ENCODE measurements around the gene BICRA. TPM values are rescaled to one million over a fixed set of nuclear protein-coding genes. Genes with fewer than 3 reads are reported as not detected.
"Not testable (repeated sequence)": the region's sequence is repeated elsewhere in the genome, so short reads cannot be mapped to it uniquely, and the experiment has no call there.

Gene BICRA
- total RNA-seq, 1 donor from 2014 or later: 22.9 TPM

DNA sequence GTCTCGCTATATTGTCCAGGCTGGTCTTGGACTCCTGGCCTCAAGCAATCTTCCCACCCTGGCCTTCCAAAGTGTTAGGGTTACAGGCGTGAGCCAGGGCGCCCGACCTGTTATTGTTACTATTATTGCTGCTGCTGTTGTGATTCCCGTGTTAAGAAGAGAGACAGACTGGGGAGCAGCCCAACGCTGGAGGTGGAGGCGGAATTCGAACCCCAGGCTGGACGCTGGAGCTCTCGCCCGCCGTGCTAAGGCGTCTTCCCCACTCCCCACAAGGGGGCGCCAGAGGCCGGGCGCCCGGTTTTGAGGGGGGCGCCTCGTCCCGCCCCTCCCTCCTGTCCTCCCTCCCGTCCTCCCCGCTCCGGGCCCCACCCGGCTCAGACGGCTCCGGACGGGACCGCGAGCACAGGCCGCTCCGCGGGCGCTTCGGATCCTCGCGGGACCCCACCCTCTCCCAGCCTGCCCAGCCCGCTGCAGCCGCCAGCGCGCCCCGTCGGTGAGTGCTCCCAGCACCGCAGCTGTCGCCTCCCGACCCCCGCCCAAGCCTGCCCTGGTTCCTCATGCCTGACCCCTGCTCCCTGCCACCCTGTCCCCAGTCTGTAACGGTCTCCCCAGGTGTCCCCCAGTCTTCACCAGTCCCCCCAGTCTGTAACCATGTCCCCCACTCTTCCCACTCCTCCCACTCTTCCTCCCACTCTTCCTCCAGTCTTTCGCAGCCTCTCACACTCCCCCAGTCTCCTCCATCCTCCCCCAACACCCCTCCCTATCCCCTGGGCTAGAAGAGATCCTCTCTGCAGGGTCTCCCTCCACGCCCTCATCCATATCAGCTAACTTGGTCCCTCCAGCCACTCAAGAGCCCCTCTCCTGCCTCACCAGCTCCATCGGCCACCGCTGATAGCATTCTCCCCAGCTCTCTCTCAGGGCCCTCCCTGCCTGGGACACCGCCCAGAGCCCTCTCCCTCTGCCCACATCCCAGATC, 104.4 kb downstream of the BICRA start, which contains the start of gene EHD2:
EHD2 (plus strand) TSS at position 377 of the 976 bp plus-strand sequence. CDS start 3,191 bp downstream, outside the sequence.
- Mint-ChIP-seq H3K27ac (peak within 1 kb of the TSS; percentile 18), H3K9me3 (peaks cover 13% of the 10 kb centered on the region), H3K4me3 (peak within 1 kb of the TSS; percentile 80), H3K36me3 (peaks cover 5% of the 10 kb centered on the region), H3K27me3 (peaks cover 37% of the 10 kb centered on the region), H3K4me1 (ENCODE audit: unreplicated experiment) (peaks cover 6% of the 10 kb centered on the region)
- no peak for DNase-seq (ENCODE audit: extremely low spot score, unreplicated experiment)
- TF ChIP-seq CTCF (conservative IDR thresholded peaks at IDR 0.05): peak; percentile 91

- H3K4me3 Mint-ChIP-seq: peak overlapping the region; percentile 80
- H3K27ac Mint-ChIP-seq: peak overlapping the region; percentile 18
- H3K27me3 Mint-ChIP-seq: peaks cover 37% of the 10 kb centered on the region
- H3K36me3 Mint-ChIP-seq: peaks cover 5% of the 10 kb centered on the region
- DNase-seq (ENCODE audit: extremely low spot score, unreplicated experiment): no peak
- no peak for TF ChIP-seq CTCF (conservative IDR thresholded peaks at IDR 0.05)
- H3K4me1 Mint-ChIP-seq (ENCODE audit: unreplicated experiment): peaks cover 10% of the 10 kb centered on the region
- peaks cover 13% of the 10 kb centered on the region for H3K9me3 Mint-ChIP-seq
Measured at GRCh38 chr19:47714339-47714738, 105.4 kb downstream of the BICRA start.

DNA sequence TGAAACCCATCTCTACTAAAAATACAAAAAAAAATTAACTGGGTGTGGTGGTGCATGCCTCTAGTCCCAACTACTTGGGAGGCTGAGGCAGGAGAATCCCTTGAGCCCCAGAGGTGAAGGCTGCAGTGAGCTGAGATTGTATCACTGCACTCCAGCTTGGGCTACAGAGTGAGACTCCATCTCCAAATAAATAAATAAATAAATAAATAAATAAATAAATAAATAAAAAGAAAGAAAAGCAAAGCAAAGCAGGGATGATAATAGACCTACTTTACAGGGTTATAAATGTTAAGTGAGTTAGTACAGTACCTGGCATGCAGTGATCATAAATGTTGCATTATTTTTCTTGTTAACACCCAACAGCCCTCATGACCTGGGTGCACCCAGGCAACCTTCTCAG, 105.9 kb downstream of the BICRA start:
- not testable (repeated sequence) for H3K4me3 Mint-ChIP-seq; DNase-seq (ENCODE audit: extremely low spot score, unreplicated experiment); H3K36me3 Mint-ChIP-seq; H3K27ac Mint-ChIP-seq
- peaks cover 13% of the 10 kb centered on the region for H3K9me3 Mint-ChIP-seq
- H3K27me3 Mint-ChIP-seq: peaks cover 37% of the 10 kb centered on the region
- peaks cover 12% of the 10 kb centered on the region for H3K4me1 Mint-ChIP-seq (ENCODE audit: unreplicated experiment)

DNA sequence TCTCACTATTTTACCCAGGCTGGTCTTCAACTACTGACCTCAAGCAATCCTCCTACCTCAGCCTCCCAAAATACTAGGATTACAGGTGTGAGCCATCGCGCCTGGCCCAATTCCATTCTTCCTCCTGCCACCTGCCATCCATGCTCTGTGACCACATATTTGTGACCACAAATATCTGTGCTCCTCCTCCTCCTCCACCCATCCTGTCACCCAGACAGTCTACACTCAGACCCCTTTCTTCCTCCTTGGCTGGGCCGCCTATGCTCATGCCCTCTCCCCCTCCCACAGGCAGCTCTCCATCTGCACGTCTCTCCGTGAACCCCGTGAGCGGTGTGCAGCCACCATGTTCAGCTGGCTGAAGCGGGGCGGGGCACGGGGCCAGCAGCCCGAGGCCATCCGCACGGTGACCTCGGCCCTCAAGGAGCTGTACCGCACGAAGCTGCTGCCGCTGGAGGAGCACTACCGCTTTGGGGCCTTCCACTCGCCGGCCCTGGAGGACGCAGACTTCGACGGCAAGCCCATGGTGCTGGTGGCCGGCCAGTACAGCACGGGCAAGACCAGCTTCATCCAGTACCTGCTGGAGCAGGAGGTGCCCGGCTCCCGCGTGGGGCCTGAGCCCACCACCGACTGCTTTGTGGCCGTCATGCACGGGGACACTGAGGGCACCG, 107.5 kb downstream of the BICRA start:
- H3K27me3 Mint-ChIP-seq: peaks cover 36% of the 10 kb centered on the region
- no peak for DNase-seq (ENCODE audit: extremely low spot score, unreplicated experiment)
- no peak for TF ChIP-seq CTCF (conservative IDR thresholded peaks at IDR 0.05)
- peaks cover 5% of the 10 kb centered on the region for H3K36me3 Mint-ChIP-seq
- peaks cover 13% of the 10 kb centered on the region for H3K9me3 Mint-ChIP-seq
- H3K27ac Mint-ChIP-seq: no peak overlapping the region
- no peak overlapping the region for H3K4me3 Mint-ChIP-seq
- peaks cover 19% of the 10 kb centered on the region for H3K4me1 Mint-ChIP-seq (ENCODE audit: unreplicated experiment)

DNA sequence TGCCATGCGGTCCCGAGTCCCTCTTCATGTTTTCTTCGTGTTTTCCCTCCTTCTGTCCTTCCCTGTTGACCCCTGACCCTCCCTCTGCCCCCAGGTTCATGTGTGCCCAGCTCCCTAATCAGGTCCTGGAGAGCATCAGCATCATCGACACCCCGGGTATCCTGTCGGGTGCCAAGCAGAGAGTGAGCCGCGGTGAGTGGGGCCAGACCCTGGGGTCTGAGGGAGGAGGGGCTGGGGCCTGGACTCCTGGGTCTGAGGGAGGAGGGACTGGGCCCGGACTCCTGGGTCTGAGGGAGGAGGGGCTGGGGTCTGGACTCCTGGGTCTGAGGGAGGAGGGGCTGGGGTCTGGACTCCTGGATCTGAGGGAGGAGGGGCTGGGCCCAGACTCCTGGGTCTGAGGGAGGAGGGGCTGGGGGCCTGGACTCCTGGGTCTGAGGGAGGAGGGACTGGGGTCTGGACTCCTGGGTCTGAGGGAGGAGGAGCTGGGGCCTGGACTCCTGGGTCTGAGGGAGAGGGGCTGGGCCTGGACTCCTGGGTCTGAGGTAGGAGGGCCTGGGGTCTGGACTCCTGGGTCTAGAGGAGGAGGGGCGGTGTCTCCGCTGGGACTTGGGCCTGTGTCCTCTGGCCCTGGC, 109.6 kb downstream of the BICRA start:
- H3K27ac Mint-ChIP-seq: peak overlapping the region; percentile 64

DNA sequence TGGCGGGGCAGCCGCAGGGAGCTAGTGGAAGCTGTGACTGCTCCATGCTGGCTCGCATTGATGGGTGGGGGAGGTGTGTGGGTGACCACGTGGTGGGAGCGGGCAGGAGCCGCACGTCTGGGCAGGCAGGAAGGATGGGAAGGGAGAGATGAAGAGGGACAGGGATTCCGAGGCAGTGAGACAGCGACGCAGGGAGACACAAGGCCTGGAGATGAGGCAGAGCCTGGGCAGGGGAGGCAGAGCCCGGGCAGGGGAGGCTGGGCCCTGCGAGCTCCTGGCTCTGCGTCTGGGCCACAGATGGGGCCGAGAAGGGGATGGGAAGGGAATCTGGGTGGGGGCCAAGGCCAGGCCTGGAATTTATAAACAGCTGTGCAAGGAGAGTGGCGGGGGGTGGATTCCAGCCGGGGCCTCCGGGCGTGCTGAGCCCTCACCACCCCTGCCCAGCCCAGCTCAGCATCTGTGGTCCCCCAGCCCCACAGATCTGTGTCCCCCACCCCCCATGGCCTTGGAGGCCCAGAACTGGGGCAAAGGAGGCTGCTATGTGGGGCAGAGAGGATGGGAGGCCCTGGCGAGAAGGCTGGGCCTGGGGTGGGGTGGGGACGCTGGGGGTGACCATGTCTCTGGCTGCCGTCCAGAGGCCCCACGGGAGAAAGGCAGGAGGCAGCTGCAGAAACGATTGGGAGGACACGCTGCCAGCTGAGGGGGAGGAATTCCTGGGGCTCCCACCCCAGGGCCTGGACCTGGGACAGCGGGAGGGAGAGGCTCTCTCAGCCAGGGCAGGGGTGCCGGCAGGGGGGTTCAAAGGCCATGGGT, 110.3 kb downstream of the BICRA start:
- DNase-seq (ENCODE audit: extremely low spot score, unreplicated experiment): no peak

More for the DNA sequence above, 109.6 kb downstream of the BICRA start:
- Mint-ChIP-seq H3K4me1 (ENCODE audit: unreplicated experiment) (peaks cover 19% of the 10 kb centered on the region), H3K27me3 (peaks cover 24% of the 10 kb centered on the region), H3K9me3 (peaks cover 13% of the 10 kb centered on the region)
- not testable (repeated sequence) for DNase-seq (ENCODE audit: extremely low spot score, unreplicated experiment); H3K36me3 Mint-ChIP-seq; H3K4me3 Mint-ChIP-seq

More for the DNA sequence above, 110.3 kb downstream of the BICRA start:
- Mint-ChIP-seq H3K36me3 (peaks cover 5% of the 10 kb centered on the region), H3K27ac (peak overlapping the region; percentile 72), H3K4me3 (no peak overlapping the region), H3K27me3 (peaks cover 17% of the 10 kb centered on the region), H3K9me3 (peaks cover 7% of the 10 kb centered on the region), H3K4me1 (ENCODE audit: unreplicated experiment) (peaks cover 14% of the 10 kb centered on the region)
- no peak for TF ChIP-seq CTCF (conservative IDR thresholded peaks at IDR 0.05)
